ENCODE data around the gene RHD.
"Not testable (repeated sequence)": the region's sequence is repeated elsewhere in the genome, so short reads cannot be mapped to it uniquely, and the experiment has no call there.

The RHD gene

DNA sequence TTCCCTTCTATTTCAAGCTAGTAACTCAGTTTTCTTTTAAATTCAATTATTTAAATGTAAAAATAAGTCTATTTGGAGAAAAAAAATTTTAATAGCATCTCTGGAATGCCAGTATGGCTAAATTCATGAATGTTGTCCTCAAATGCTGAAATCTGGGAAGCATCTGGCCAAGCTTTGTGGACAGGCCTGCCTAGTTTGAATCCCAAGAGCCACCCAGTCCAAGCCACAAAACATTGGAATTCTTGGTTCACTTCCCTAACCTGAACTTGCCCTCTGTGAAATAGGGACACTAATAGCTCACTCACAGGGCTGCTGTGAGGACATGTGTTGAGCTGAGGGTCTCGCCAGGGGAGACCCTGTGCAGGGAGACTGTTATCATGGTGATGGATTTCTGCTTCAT is 37.2 kb downstream of the RHD start:
- not testable (repeated sequence) for DNase-seq

DNA sequence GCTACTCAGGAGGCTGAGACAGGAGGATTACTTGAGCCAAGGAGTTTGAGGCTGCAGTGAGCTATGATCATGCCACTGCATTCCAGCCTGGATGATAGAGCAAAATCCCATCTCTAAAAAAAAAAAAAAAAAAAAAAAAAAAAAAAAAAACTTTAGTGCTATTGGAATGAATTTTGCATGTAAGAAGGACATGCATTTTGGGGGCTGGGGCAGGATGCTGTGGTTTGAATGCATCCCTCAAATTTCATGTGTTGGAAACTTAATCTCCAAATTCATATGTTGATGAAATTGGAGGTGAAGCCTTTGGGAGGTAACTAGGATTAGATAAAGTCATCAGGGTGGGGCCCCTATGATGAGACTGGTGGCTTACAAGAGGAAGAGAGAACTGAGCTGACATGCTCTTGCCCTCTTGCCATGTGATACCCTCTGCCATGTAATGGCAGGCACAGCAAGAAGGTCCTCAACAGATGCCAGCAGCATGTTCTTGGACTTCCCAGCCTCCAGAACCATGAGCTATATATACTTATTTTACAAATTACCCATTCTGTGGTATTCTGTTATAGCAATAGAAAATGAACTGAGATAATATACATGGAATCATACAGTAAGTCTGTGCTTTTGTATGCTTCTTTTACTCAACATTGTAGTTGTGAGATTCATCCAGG is 40.6 kb downstream of the RHD start:
- DNase-seq: not testable (repeated sequence)

GRCh38 chr1:25320314-25320938 is 48.1 kb downstream of the RHD start:
- not testable (repeated sequence) for DNase-seq

DNA sequence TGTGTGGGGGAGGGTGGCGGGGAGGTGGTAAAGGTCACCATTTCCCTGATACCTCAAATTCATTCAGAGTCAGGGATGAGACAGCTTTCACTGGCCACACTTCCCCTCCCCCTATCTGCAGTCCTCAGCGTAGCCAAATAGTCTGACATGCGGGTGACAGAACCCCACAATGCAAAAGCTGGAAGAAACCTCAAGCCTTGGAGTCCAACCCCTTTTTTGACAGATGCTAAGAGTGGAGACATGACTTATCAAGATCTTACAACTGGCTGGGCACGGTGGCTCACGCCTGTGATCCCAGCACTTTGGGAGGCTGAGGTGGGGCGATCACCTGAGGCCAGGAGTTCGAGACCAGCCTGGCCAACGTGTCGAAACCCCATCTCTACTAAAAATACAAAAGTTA is 49.8 kb downstream of the RHD start:
- not testable (repeated sequence) for DNase-seq

DNA sequence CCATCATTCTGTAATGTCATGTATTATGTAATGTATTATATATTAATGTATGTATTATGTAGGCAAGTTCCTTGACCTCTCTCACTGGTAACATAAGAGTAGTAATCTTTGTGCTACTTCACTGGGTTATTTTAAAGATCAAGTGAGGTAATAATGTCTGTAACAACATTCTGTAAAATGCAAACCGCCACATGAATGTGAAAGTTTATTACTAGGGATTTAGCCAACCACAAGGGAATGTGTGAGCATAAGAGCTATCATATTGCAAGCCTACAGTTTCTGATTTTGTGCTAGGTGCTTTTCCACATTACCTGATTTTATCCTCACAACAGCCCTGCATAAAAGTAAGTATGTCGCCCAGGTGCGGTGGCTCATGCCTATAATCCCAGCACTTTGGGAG is 52.1 kb downstream of the RHD start:
- DNase-seq: not testable (repeated sequence)

DNA sequence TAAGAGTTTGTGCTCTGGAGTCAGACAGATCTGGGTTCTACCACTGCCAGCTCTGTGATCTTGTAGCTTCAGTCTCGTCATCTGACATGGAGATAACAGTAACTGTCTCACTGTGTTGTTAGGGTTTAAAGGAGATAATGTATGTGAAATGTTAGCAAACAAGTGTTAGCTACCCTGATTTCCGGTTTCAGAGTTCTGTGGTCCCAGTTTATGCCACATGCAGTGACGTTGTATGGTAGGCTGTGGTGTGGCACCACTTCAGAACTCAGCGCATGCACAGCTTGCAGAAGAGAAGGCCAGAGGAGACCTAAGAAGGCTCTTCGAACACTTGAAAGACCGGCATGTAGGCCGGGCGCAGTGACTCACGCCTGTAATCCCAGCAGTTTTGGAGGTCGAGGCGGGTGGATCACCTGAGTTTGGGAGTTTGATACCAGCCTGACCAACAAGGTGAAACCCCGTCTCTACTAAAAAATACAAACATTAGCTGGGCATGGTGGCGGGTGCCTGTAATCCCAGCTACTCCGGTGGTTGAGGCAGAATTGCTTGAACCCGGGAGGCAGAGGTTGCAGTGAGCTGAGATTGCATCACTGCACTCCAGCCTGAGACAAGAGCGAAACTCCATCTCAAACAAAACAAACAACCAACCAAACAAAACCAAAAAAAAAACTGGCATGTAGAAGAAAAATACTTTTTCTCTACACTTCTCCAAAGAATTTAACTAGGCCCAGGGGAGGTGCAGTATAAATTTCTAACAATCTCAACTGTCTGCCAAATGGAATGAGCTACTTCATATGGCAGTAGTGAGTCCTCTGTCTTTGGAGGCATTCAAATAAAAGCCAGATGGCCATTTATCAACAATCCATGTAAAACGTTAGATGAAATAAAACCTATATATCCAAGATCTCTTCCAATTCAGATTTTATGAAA is 55.8 kb downstream of the RHD start:
- not testable (repeated sequence) for DNase-seq

DNA sequence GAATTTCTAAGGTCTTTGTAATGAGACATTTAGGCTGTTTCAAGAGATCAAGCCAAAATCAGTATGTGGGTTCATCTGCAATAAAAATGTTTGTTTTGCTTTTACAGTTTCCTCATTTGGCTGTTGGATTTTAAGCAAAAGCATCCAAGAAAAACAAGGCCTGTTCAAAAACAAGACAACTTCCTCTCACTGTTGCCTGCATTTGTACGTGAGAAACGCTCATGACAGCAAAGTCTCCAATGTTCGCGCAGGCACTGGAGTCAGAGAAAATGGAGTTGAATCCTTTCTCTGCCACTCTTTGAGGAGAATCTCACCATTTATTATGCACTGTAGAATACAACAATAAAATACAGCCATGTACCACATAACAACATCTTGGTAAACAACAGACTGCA is 56.5 kb downstream of the RHD start:
- not testable (repeated sequence) for DNase-seq

DNA sequence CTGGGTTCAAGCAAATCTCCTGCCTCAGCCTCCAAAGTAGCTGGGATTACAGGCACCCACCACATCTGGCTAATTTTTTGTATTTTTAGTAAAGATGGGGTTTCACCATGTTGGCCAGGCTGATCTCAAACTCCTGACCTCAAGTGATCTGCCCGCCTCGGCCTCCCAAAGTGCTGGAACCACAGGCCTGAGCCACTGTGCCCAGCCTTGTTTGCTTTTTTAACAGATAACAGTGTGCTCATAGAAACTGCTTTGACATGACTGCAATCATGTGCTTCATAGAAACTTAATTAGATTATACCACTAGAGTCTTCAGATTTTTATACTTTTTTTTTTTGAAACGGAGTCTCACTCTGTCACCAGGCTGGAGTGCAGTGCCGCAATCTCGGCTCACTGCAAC is 57.0 kb downstream of the RHD start:
- DNase-seq: not testable (repeated sequence)

DNA sequence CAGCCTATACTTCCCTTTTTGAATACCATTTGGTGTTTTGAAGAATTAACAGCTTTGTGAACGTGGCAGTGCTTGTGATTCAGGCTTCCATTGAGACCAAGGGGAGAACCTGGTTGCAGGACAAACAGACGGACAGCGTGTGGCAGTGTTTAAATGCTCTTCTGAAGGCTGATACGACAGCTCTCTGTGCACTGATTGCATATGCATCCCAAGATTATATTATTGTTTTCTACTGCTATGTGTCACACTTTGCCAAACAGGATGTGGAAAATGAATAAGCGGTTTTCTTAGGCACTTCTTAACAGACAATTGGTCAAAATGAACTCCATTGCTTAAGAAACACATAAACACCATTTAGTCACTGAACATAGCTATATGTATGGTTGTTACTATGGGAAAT is 57.6 kb downstream of the RHD start:
- DNase-seq: not testable (repeated sequence)

DNA sequence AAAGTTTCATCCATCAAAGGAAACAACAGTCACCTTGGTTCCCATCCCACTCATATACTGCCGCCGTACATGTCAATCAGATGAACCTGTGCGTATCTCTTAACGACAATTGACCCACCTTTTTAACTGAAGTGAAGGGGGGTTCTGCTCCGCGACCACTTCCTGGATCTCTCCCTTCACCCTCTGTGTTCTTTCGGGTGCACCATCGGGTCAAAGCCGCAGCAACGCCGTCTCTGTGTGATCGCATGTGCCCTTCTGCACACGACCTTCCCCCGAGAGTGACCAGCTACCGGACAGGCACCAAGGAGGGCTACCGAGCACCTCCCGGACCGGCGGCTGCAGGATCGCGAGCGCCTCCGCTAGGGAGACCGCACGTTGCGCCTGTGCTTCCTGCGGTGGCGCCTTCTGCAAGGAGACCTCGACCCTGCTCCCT is 64.6 kb downstream of the RHD start:
- DNase-seq: not testable (repeated sequence)

DNA sequence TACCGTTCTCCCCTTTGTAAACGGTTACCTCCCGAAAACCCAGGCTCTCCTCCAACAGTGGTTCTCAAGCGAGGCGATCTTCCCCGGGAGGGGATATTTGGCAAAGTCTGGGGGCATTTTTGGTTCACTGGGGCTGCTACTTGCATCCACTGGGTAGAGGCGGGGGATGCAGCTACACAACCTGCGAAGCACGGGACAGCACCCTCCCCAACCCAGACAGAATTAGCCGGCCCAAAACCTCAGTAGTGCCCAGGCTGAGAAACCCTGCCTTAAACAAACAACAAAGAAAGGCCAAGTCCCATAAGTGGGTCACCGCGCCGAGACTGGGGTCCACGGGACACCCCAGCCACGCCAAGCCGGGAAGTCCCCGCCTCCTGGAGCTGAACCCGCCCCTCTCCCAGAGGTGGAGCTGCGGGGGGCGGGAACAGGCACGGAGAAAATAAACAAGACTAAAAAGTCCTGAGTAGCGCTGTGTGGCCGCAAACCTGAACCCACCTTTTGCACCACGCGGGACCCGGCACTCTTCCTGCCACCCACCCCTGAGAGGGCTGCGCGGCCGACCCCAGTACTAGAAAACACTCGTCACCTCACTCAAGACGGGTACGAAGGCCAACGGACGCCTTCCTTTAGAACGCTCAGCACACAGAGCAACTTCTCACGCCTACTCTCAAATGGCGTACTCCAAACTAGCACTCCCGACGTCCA is 65.3 kb downstream of the RHD start:
- peak; percentile 68 for DNase-seq

GRCh38 chr1:25338188-25338981 is 66.1 kb downstream of the RHD start, which contains the start of gene TMEM50A:
TSS of gene TMEM50A (plus strand) at chr1:25338334. CDS start at chr1:25340487, 2,153 bp downstream.
- DNase-seq: peak; percentile 95

DNA sequence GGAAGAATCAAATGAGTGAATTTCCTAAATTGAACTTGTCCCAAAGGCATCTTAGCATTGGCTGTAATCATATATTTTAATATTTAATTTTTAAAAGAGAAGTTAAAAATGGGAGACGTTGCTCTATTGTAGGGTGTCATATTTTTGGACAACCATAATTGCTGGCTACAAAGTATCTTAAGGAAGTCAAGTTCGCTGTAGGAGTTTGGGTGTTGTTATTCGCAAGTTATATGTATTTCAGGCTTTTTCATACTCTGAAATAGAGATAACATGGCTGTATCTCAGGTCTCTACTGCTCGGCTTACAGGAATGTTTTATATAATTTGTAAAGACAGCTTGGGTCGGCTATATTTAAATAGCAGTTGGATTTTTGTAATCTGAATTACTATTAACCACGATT is 66.7 kb downstream of the RHD start:
- DNase-seq: no peak

DNA sequence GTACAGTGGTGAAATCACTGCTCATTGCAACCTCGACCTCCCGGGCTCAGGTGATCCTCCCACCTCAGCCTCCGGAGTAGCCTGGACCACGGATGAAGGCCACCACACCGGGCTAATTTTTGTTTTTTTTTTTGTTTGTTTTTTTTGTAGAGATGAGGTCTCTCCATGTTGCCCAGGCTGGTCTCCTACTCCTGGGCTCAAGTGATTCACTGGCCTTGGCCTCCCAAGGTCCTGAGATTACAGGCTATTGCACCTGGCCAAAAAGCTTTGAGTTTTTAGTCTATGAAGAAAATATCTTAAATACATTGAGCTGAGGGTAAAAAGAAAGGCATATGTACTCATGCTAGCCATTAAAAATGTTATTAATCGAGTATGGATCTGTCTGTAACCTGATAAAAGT is 69.4 kb downstream of the RHD start:
- DNase-seq: no peak

DNA sequence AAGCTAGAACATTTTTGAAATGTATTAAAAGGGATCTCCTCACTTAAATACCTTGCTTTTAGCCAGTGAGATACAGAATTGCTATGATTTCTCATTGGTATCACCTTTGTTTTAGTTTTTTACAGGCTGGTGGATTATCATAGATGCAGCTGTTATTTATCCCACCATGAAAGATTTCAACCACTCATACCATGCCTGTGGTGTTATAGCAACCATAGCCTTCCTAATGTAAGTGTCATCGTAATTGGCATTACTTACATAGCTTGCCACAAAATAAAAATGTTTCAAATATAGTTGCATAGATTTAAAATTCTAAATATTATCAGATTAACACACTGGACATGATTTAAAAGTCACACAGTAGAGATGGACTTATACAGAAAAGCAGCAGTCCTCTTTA is 70.5 kb downstream of the RHD start:
- no peak for DNase-seq

- DNase-seq: no peak
Measured at GRCh38 chr1:25343872-25344271, 71.6 kb downstream of the RHD start.

GRCh38 chr1:25347556-25347955 is 75.2 kb downstream of the RHD start:
- no peak for DNase-seq

DNA sequence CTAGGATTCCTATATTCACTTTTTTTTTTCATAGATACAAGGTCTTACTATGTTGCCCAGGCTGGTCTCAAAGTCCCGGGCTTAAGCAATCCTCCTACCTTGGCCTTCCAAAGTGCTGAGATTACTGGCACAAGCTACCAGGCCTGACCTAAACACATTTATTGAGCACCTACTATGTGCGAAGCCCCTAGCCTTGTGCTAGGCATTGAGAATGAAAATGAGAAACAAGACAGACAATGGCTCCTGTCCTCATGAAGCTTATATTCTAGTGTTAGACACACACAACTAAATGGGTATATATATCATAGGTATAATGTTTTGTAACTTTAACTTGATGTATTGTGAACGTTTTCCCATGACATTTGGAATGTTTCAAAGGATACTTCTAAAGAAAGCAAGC is 77.3 kb downstream of the RHD start:
- no peak for DNase-seq

DNA sequence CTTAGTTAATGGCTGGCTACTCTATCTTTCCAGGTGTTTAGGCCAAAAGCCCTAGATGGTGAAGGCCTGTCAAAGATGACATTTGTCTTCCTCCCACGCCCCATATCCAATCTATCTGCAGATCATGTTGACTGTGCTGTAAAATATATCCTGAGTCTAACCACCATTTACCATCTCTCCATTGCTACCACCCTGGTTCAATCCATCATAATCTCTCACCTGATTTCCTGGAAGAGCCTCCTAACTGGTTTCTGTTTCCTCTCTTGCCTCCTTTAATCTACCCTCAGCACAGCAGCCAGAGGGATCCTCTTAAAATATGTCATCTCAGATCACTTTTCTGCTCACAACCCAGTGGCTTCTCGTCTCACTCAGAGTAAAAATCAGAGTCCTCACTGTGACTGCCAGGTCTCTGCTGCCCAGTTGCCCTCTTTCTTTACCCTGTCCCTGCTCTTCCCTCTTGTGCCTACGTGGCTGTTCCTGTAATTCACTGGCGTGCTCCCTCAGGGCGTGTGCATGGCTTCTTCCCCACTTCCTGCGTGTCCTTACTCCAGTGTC is 83.6 kb downstream of the RHD start:
- DNase-seq: no peak

- DNase-seq: no peak
Measured at GRCh38 chr1:25356441-25356840, 84.1 kb downstream of the RHD start.

- DNase-seq: no peak
Measured at GRCh38 chr1:25356848-25357247, 84.5 kb downstream of the RHD start.

Measured in activated CD8-positive, alpha-beta memory T cell treated with anti-CD3 and anti-CD28 coated beads, Interleukin-2, amount 50 U/mL, for 48 hours (primary cell).